K562 (cell line): Measurements from ENCODE around the gene SFMBT2. TPM values are rescaled to one million over a fixed set of nuclear protein-coding genes. Genes with fewer than 3 reads are reported as not detected.

Experiments
- ATAC-seq: fragments of 200-7000 bp; cut with Tn5 transposase; 3 replicates; pipeline ENCODE4 v1.9.1; 2020; ENCODE audit warnings: moderate library complexity
- BruUV-seq: library from RNA; stranded (reverse); fragments of 400-500 nt; replicated peaks from 2 replicates; lab custom pipeline; 2021; lab: Mats Ljungman, UMichigan
- CTCF ChIA-PET: fragments of 300-600 bp; formaldehyde crosslinking; extraction: SDS; loops from one replicate; lab custom pipeline; 2021; ENCODE audit warnings: low intra/inter-chr PET ratio; lab: Yijun Ruan, JAX
- POLR2A ChIA-PET: fragments of 300-600, 350-650 bp; sonication (Branson Sonifier 250); formaldehyde crosslinking; extraction: SDS; loops from one replicate; lab custom pipeline; 2021; ENCODE audit warnings: antibody characterized with exemption, inconsistent platforms; lab: Yijun Ruan, JAX
- DNase-seq, 4 experiments: peaks; one replicate each; pipeline versions ENCODE4 v3.0.0 to v3.0.0-alpha.2; 2011 to 2018; ENCODE audit warnings: low spot score in 3 of 4, mixed read lengths in 3 of 4; ENCODE audit errors: extremely low read depth in 1 of 4
- FAIRE-seq: peaks from 2 replicates; lab custom pipeline; 2011; peaks lifted over from hg19 to GRCh38; lab: Jason Lieb, UNC
- H2AFZ ChIP-seq: 2 replicates; pipeline ENCODE4 v1.6.0; 2011; ENCODE audit warnings: low read depth, low read length, control low read depth, inconsistent platforms
- H3K27ac ChIP-seq: fragments of 200-600 bp; 3 replicates; pipeline ENCODE4 v1.8.0; 2011; ENCODE audit warnings: low read depth, mild to moderate bottlenecking, control low read depth, inconsistent platforms, low read length, moderate library complexity, mixed read lengths; ENCODE audit errors: extremely low read depth
- H3K27me3 ChIP-seq, 2 experiments: fragments of 300-600 bp in 1 of 2; 2 replicates in 1 of 2; 3 replicates in 1 of 2; pipeline versions ENCODE4 v1.6.0 to v1.8.0; 2011; ENCODE audit warnings: inconsistent platforms in 2 of 2, low read length in 2 of 2, mild to moderate bottlenecking in 1 of 2, mixed read lengths in 1 of 2, moderate library complexity in 1 of 2; ENCODE audit not compliant: control insufficient read depth in 2 of 2, insufficient read depth in 2 of 2
- H3K36me3 ChIP-seq: fragments of 300-600 bp; 3 replicates; pipeline ENCODE4 v1.8.0; 2011; ENCODE audit warnings: mild to moderate bottlenecking, low read length, inconsistent platforms; ENCODE audit not compliant: control insufficient read depth, insufficient read depth
- H3K4me1 ChIP-seq, 2 experiments: fragments of 200-600 bp in 1 of 2; replicated peaks in 1 of 2; 2 replicates in 1 of 2; 3 replicates in 1 of 2; pipeline versions ENCODE4 v1.5.1 to v1.8.0; 2011; ENCODE audit warnings: inconsistent platforms in 2 of 2, low read length in 2 of 2, mild to moderate bottlenecking in 1 of 2, mixed read lengths in 1 of 2, moderate library complexity in 1 of 2; ENCODE audit not compliant: control insufficient read depth in 2 of 2, insufficient read depth in 2 of 2
- H3K4me2 ChIP-seq: 2 replicates; pipeline ENCODE4 v1.6.1; 2011; ENCODE audit warnings: low read length, control low read depth, inconsistent platforms, mixed read lengths; ENCODE audit not compliant: insufficient read depth
- H3K4me3 ChIP-seq: fragments of 200-600 bp; sonication (generic), shearing (Covaris generic); 2 replicates; pipeline ENCODE4 v1.5.1; 2016; ENCODE audit warnings: control low read depth, inconsistent platforms
- H3K79me2 ChIP-seq: fragments of 200-600 bp; 3 replicates; pipeline ENCODE4 v1.8.0; 2011; ENCODE audit warnings: low read length, inconsistent platforms; ENCODE audit not compliant: control insufficient read depth, insufficient read depth
- H3K9ac ChIP-seq, 2 experiments: 2 replicates each; pipeline versions ENCODE4 v1.6.0 to v1.6.1; 2011; ENCODE audit warnings: low read depth in 2 of 2, low read length in 2 of 2, control low read depth in 1 of 2, inconsistent platforms in 1 of 2, mild to moderate bottlenecking in 1 of 2, mixed read lengths in 1 of 2; ENCODE audit not compliant: insufficient read depth in 1 of 2
- H3K9me1 ChIP-seq: one replicate; pipeline ENCODE4 v1.6.0; 2011; ENCODE audit warnings: inconsistent platforms, mild to moderate bottlenecking, low read length, moderate library complexity; ENCODE audit not compliant: control insufficient read depth, insufficient read depth
- H3K9me3 ChIP-seq: replicated peaks from 2 replicates; pipeline ENCODE4 v1.5.1; 2011; ENCODE audit warnings: low read depth, low read length, inconsistent platforms; ENCODE audit not compliant: control insufficient read depth, insufficient read depth
- H4K20me1 ChIP-seq: replicated peaks from 2 replicates; pipeline ENCODE4 v1.6.1; 2011; ENCODE audit warnings: low read length, inconsistent platforms, mixed read lengths; ENCODE audit not compliant: control insufficient read depth, insufficient read depth
- BHLHE40 ChIP-seq: IDR thresholded peaks from 2 replicates; pipeline ENCODE4 v1.6.1; 2011; ENCODE audit warnings: low read length, improper control_type of control experiment
- FOSL1 ChIP-seq: fragments of 200-800 bp; sonication (Bioruptor generic); conservative IDR thresholded peaks from 2 replicates; pipeline ENCODE4 v1.6.1; 2016; ENCODE audit warnings: missing genetic modification characterization, missing compliant biosample characterization
- HCFC1 ChIP-seq: IDR thresholded peaks from 2 replicates; pipeline ENCODE4 v1.6.1; 2012; ENCODE audit warnings: low read depth, low read length, improper control_type of control experiment
- HNRNPL ChIP-seq: fragments of 200-400 bp; formaldehyde crosslinking; IDR thresholded peaks from 2 replicates; pipeline ENCODE4 v1.6.1; 2017; ENCODE audit warnings: low read depth, mild to moderate bottlenecking, low read length
- MYC ChIP-seq, 2 experiments: fragments of 250-450 bp in 1 of 2; sonication (Bioruptor Pico) in 1 of 2; IDR thresholded peaks; 2 replicates each; pipeline versions ENCODE4 v1.5.1 to v1.6.1; 2012 to 2021; ENCODE audit warnings: low read depth in 2 of 2, borderline replicate concordance in 1 of 2, improper control_type of control experiment in 1 of 2, low read length in 1 of 2, mild to moderate bottlenecking in 1 of 2, moderate library complexity in 1 of 2
- SOX6 ChIP-seq: fragments of 450-650 bp; IDR thresholded peaks from 2 replicates; pipeline ENCODE4 v1.6.1; 2014; ENCODE audit warnings: mild to moderate bottlenecking
- ZBTB33 ChIP-seq: sonication (generic); formaldehyde crosslinking; IDR thresholded peaks from 2 replicates; pipeline ENCODE4 v1.8.1; 2023; ENCODE audit warnings: mild to moderate bottlenecking, missing genetic modification reagents
- ZNF24 ChIP-seq: fragments of 450-650 bp; IDR thresholded peaks from 2 replicates; pipeline ENCODE4 v1.6.1; 2016
- ZNF511 ChIP-seq: sonication (generic); formaldehyde crosslinking; IDR thresholded peaks from 2 replicates; pipeline ENCODE4 v1.8.0; 2022; ENCODE audit warnings: mild to moderate bottlenecking, missing genetic modification reagents
- WGBS: fragments of 100-300 bp; shearing (Covaris generic); methylation state at CpG from one replicate; pipeline ENCODE4 v1.1.6; 2016; ENCODE audit warnings: low coverage, mixed read lengths; ENCODE audit not compliant: insufficient coverage; ENCODE audit errors: missing lambda C conversion rate; 5-methylcytosine and 5-hydroxymethylcytosine counted together
- in situ Hi-C: fragments of 300-500 bp; cut with MboI; formaldehyde crosslinking; loops from 4 replicates; pipeline ENCODE4 v1.15.0; 2018; ENCODE audit warnings: inconsistent platforms, mixed read lengths
- intact Hi-C: fragments of 100-400 bp; cut with micrococcal nuclease; formaldehyde crosslinking; loops from 2 replicates; pipeline ENCODE4 v1.14.2; 2022
- polyA plus RNA-seq, 8 experiments: library from polyadenylated mRNA; depleted of rRNA in 4 of 8; stranded (reverse) in 5 of 8; unstranded in 3 of 8; fragments of >200 nt; fragmentation: Nextera tagmentation in 2 of 8; fragmentation: Illumina TruSeq in 1 of 8; extraction: Ambion mirVana in 2 of 8; extraction: Trizol in 1 of 8; gene quantifications; 2 replicates each; pipeline versions ENCODE4 v1.2.1 to v1.2.3, GENCODE V29; 2011 to 2014; ENCODE audit warnings: inconsistent platforms in 1 of 8, missing spikeins in 1 of 8
- total RNA-seq, 7 experiments: library from RNA; depleted of rRNA in 6 of 7; stranded (reverse); fragments of >200 nt in 6 of 7; fragmentation: Illumina TruSeq in 2 of 7; extraction: Trizol in 2 of 7; gene quantifications; 2 replicates each; pipeline versions ENCODE4 v1.2.1 to v1.2.3, GENCODE V29; 2011 to 2021; ENCODE audit warnings: low replicate concordance in 1 of 7

The SFMBT2 gene
- total and polyA plus RNA-seq, 9 of the 15 experiments (the other 6 are each of a cell fraction or from before 2014, with no cell fraction given): 1.2 to 13.6 (median 7.6) TPM

DNA sequence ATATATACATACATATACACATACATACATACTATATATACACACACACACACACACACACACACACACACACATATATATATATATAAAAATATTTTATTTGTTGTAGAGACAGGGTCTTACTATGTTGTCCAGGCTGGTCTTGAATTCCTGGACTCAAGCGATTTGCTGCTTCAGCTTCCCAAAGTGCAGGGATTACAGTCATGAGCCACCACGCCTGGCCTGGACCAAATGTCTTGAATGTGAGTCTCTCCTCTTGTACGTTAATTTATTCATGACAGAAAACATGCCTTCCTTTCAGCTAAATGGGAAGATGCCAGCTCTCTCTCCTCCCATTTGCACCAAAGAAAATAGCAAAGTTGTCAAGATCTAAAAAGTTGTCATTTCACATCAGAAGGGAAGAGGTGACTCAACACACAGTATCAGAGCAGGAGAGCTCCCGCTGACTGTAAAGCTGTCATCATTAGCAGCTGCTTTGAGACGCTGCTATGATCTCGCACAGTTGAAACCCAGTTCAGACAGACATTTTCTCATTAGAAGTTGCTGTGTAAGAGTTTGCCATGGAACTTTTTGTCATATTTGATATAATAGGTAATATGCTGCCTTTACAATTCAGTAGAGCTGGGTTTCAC is 224.3 kb downstream of the SFMBT2 start (continued):
- TF ChIP-seq ZNF511 (CRISPR knock-in tag): no peak
- no peak for TF ChIP-seq ZNF24
- TF ChIP-seq HNRNPL: no peak
- TF ChIP-seq ZBTB33 (CRISPR knock-in tag): peak; percentile 34; the same call in 1 of the 2 replicates
- no peak for TF ChIP-seq HCFC1

DNA sequence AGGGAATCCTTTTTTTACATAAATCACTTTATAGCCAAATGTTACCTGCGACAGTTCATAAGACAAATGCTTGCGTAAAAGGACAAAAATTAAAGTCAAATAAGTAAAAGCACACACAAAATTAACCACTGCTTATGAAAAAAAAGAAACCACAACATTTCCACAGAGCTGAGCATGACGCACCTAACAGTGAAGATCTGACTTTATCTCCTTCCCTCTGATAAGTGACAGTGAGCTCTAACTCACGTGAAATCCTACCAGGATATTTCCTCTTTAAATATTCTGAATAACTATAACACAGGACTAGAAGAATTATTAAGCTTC is 225.5 kb downstream of the SFMBT2 start:
- no peak overlapping the region for H2AFZ ChIP-seq
- POLR2A ChIA-PET: no interaction called here
- no peaks in the 10 kb centered on the region for H3K27me3 ChIP-seq
- H3K9me1 ChIP-seq: no peaks in the 10 kb centered on the region
- ATAC-seq: no peak
- intact Hi-C loops: loop anchor here (5.0 kb wide), 1 partner anchor 263 kb away; no protein-coding TSS in a partner anchor
- no peak overlapping the region for H3K4me2 ChIP-seq
- no peak overlapping the region for H3K9ac ChIP-seq
- no peak overlapping the region for H3K4me3 ChIP-seq
- no peak for TF ChIP-seq SOX6
- TF ChIP-seq MYC (IDR thresholded peaks at IDR 0.05; ENCODE audit: low read depth, low read length): no peak
- TF ChIP-seq MYC (CRISPR knock-in tag; IDR thresholded peaks at IDR 0.05; ENCODE audit: borderline replicate concordance, low read depth): no peak
- peak; percentile 38; the same call in 1 of the 2 replicates for TF ChIP-seq FOSL1 (tag)
- TF ChIP-seq BHLHE40: peak; percentile 50; the same call in 1 of the 2 replicates
- TF ChIP-seq, all 486 proteins: peak for 2
- CTCF ChIA-PET: no interaction called here
- in situ Hi-C loops: no loop called here
- Histone ChIP-seq H3K4me1 (peaks cover 4 to 9% of the 10 kb centered on the region in 2 experiments; a peak in 3 of 5 replicates), H3K27ac (no peak overlapping the region), H3K36me3 (peaks cover 14% of the 10 kb centered on the region), H4K20me1 (no peaks in the 10 kb centered on the region), H3K9me3 (0 out of 2 replicates have a peak, but pooled peaks cover 3% of the 10 kb centered on the region), H3K79me2 (no peaks in the 10 kb centered on the region)
- WGBS: 54% methylated on average over 4 of the region's 4 CpGs
- BruUV-seq: no TSS peak
- FAIRE-seq: peak; percentile 58
- no peak for DNase-seq
